Natural killer cell (primary cell): ENCODE data around the gene ABCB8. TPM values are rescaled to one million over a fixed set of nuclear protein-coding genes. Genes with fewer than 3 reads are reported as not detected.

Experiments used
- ATAC-seq, 3 donors: fragments of 150-1000 bp in 2 of 3; fragments of 200-7000 bp in 1 of 3; cut with Tn5 transposase; 1 replicate in 1 of 3; 2 replicates in 2 of 3; pipeline ENCODE4 v1.10.0; 2021; ENCODE audit warnings: mild to moderate bottlenecking in 2 of 3, moderate library complexity in 2 of 3
- DNase-seq, 2 donors: peaks; one replicate each; pipeline versions ENCODE4 v3.0.0 to v3.0.0-alpha.2; 2013 to 2021; ENCODE audit warnings: mixed read lengths in 1 of 2
- H3K27ac ChIP-seq: one replicate; pipeline ENCODE4 v1.5.1; 2013; ENCODE audit warnings: mild to moderate bottlenecking, low read length
- H3K27me3 ChIP-seq: one replicate; pipeline ENCODE4 v1.6.1; 2013; ENCODE audit warnings: low read length; ENCODE audit not compliant: control insufficient read depth, insufficient read depth
- H3K36me3 ChIP-seq: one replicate; pipeline ENCODE4 v1.6.1; 2013; ENCODE audit warnings: low read length; ENCODE audit not compliant: control insufficient read depth, insufficient read depth
- H3K4me1 ChIP-seq: one replicate; pipeline ENCODE4 v1.6.1; 2013; ENCODE audit warnings: low read length; ENCODE audit not compliant: control insufficient read depth, insufficient read depth
- H3K4me3 ChIP-seq: one replicate; pipeline ENCODE4 v1.5.1; 2013; ENCODE audit warnings: low read length
- H3K9me3 ChIP-seq: one replicate; pipeline ENCODE4 v1.6.1; 2013; ENCODE audit warnings: low read length; ENCODE audit not compliant: control insufficient read depth, insufficient read depth
- H3K27ac Mint-ChIP-seq, 2 donors: one replicate each; pipeline ENCODE4 v1.8.0; 2022; ENCODE audit warnings: mild to moderate bottlenecking in 2 of 2, mixed read lengths in 2 of 2, moderate library complexity in 1 of 2
- H3K27me3 Mint-ChIP-seq, 2 donors: one replicate each; pipeline ENCODE4 v1.8.0; 2022; ENCODE audit warnings: low read depth in 2 of 2, mixed read lengths in 2 of 2
- H3K36me3 Mint-ChIP-seq: one replicate; pipeline ENCODE4 v1.8.0; 2022; ENCODE audit warnings: mixed read lengths
- H3K4me1 Mint-ChIP-seq, 2 donors: one replicate each; pipeline ENCODE4 v1.8.0; 2022; ENCODE audit warnings: mixed read lengths in 2 of 2
- H3K4me3 Mint-ChIP-seq: one replicate; pipeline ENCODE4 v1.8.0; 2022; ENCODE audit warnings: mild to moderate bottlenecking, moderate library complexity, mixed read lengths
- H3K9me3 Mint-ChIP-seq, 2 donors: one replicate each; pipeline ENCODE4 v1.8.0; 2022; ENCODE audit warnings: mixed read lengths in 2 of 2
- CTCF ChIP-seq: fragments of 200-600 bp; IDR thresholded peaks from one replicate; pipeline ENCODE4 v1.8.0; 2022; ENCODE audit warnings: antibody characterized with exemption
- WGBS: methylation state at CpG from one replicate; pipeline ENCODE4 v1.1.7; 2013; ENCODE audit warnings: missing lambda C conversion rate; ENCODE audit not compliant: insufficient coverage; 5-methylcytosine and 5-hydroxymethylcytosine counted together
- intact Hi-C: fragments of 100-400 bp; cut with micrococcal nuclease; formaldehyde crosslinking; loops from one replicate; pipeline ENCODE4 v1.14.2; 2022
- total RNA-seq, 4 donors: library from RNA; stranded (reverse); fragments of 120-200 nt in 1 of 4; gene quantifications; one replicate each; pipeline versions ENCODE4 v1.2.3 to v1.2.4, GENCODE V29; 2013 to 2022

The ABCB8 gene
- total RNA-seq, 3 donors from 2014 or later (not counting 1 experiment from before 2014, with no cell fraction given) = 50.6 to 60.5 (median 53.7) TPM

- Histone ChIP-seq H3K27me3 (no peaks in the 10 kb centered on the region), H3K9me3 (no peaks in the 10 kb centered on the region), H3K4me3 (no peak overlapping the region), H3K36me3 (peaks cover 41% of the 10 kb centered on the region), H3K27ac (no peak overlapping the region), H3K4me1 (peaks cover 14% of the 10 kb centered on the region)
- no peak for TF ChIP-seq CTCF
- DNase-seq (no peak), ATAC-seq (no peak)
- intact Hi-C loops = no loop called here
- Mint-ChIP-seq H3K9me3 (no peaks in the 10 kb centered on the region), H3K27me3 (no peaks in the 10 kb centered on the region), H3K4me3 (no peak overlapping the region), H3K36me3 (no peaks in the 10 kb centered on the region), H3K4me1 (peaks cover 5 to 18% of the 10 kb centered on the region in 2 donors), H3K27ac (no peak overlapping the region)
- WGBS = 89% methylated on average over 17 of the region's 22 CpGs
Observed at GRCh38 chr7:151075978-151076426, 47.8 kb downstream of the ABCB8 start.

GRCh38 chr7:151076863-151077704 is 48.8 kb downstream of the ABCB8 start:
- Histone ChIP-seq H3K9me3 (no peaks in the 10 kb centered on the region), H3K27me3 (no peaks in the 10 kb centered on the region), H3K27ac (no peak overlapping the region), H3K4me1 (peaks cover 23% of the 10 kb centered on the region), H3K36me3 (peaks cover 33% of the 10 kb centered on the region), H3K4me3 (no peak overlapping the region)
- no peak for TF ChIP-seq CTCF
- DNase-seq = peak in 1 of 2 donors; percentile 31
- no peak overlapping the region for H3K27ac Mint-ChIP-seq
- peaks cover 5 to 24% of the 10 kb centered on the region in 2 donors for H3K4me1 Mint-ChIP-seq
- H3K4me3 Mint-ChIP-seq = no peak overlapping the region
- no peak for ATAC-seq
- 94% methylated on average over 33 of the region's 33 CpGs for WGBS
- no peaks in the 10 kb centered on the region for H3K27me3 Mint-ChIP-seq
- intact Hi-C loops = no loop called here
- no peaks in the 10 kb centered on the region for H3K36me3 Mint-ChIP-seq
- no peaks in the 10 kb centered on the region for H3K9me3 Mint-ChIP-seq

- no peaks in the 10 kb centered on the region for H3K36me3 Mint-ChIP-seq
- WGBS = 92% methylated on average over 10 of the region's 10 CpGs
- peaks cover 9 to 31% of the 10 kb centered on the region in 2 donors for H3K4me1 Mint-ChIP-seq
- peak overlapping the region in 1 of 2 donors; percentile 34 for H3K27ac Mint-ChIP-seq
- Histone ChIP-seq H3K9me3 (no peaks in the 10 kb centered on the region), H3K27me3 (no peaks in the 10 kb centered on the region), H3K36me3 (peaks cover 33% of the 10 kb centered on the region), H3K4me1 (peaks cover 30% of the 10 kb centered on the region), H3K27ac (no peak overlapping the region), H3K4me3 (no peak overlapping the region)
- peak overlapping the region; percentile 67 for H3K4me3 Mint-ChIP-seq
- TF ChIP-seq CTCF = no peak
- no peak for ATAC-seq
- intact Hi-C loops = no loop called here
- H3K9me3 Mint-ChIP-seq = no peaks in the 10 kb centered on the region
- H3K27me3 Mint-ChIP-seq = no peaks in the 10 kb centered on the region
- DNase-seq = no peak
Observed at GRCh38 chr7:151077705-151078232, 49.5 kb downstream of the ABCB8 start.
